Gastrocnemius medialis (tissue), 4 donors: ENCODE data around the gene GRK1. TPM values are rescaled to one million over a fixed set of nuclear protein-coding genes. Genes with fewer than 3 reads are reported as not detected.

Experiments
- ATAC-seq, 2 donors: fragments of 150-250 bp; one replicate each; pipeline ENCODE4 v1.9.1; 2016
- DNase-seq, 2 donors: peaks; one replicate each; pipeline ENCODE4 v3.0.0-alpha.2; 2019
- H3K27ac ChIP-seq, 4 donors: fragments of 200-600 bp; sonication (generic); 1 replicate in 1 of 4; 2 replicates in 3 of 4; pipeline ENCODE4 v1.5.1; 2016 to 2018; ENCODE audit warnings: mild to moderate bottlenecking in 2 of 4, moderate library complexity in 1 of 4
- H3K27me3 ChIP-seq, 3 donors: fragments of 200-600 bp; sonication (generic) in 2 of 3; 1 replicate in 1 of 3; 2 replicates in 2 of 3; pipeline versions ENCODE4 v1.5.1 to v1.6.0; 2016 to 2019; ENCODE audit warnings: mild to moderate bottlenecking in 1 of 3, moderate library complexity in 1 of 3
- H3K36me3 ChIP-seq, 2 donors: fragments of 200-600 bp; sonication (generic) in 1 of 2; one replicate each; pipeline ENCODE4 v1.5.1; 2017 to 2018
- H3K4me1 ChIP-seq, 2 donors: fragments of 200-600 bp; sonication (generic) in 1 of 2; one replicate each; pipeline ENCODE4 v1.5.1; 2016 to 2017; ENCODE audit warnings: mild to moderate bottlenecking in 2 of 2
- H3K4me3 ChIP-seq, 4 donors: fragments of 200-600 bp; sonication (generic) in 3 of 4; 1 replicate in 1 of 4; 2 replicates in 3 of 4; pipeline ENCODE4 v1.5.1; 2016 to 2019; ENCODE audit warnings: mild to moderate bottlenecking in 2 of 4
- H3K9me3 ChIP-seq, 3 donors: fragments of 200-600 bp; sonication (generic) in 2 of 3; 1 replicate in 1 of 3; 2 replicates in 2 of 3; pipeline ENCODE4 v1.5.1; 2016 to 2019
- CTCF ChIP-seq, 5 experiments: fragments of 450-650 bp in 3 of 5; fragments of 200-600 bp in 2 of 5; sonication (generic) in 2 of 5; IDR thresholded peaks in 4 of 5; conservative IDR thresholded peaks in 1 of 5; 1 replicate in 4 of 5; 2 replicates in 1 of 5; pipeline ENCODE4 v1.5.1; 2016 to 2019; ENCODE audit warnings: antibody characterized with exemption in 5 of 5, mild to moderate bottlenecking in 3 of 5, moderate library complexity in 3 of 5
- POLR2A ChIP-seq, 2 donors: fragments of 450-650 bp; IDR thresholded peaks; one replicate each; pipeline ENCODE4 v1.6.1; 2017; ENCODE audit warnings: antibody characterized with exemption in 2 of 2, mild to moderate bottlenecking in 2 of 2, moderate library complexity in 2 of 2
- in situ Hi-C, 4 donors: fragments of 200-750 bp; cut with MboI; loops; one replicate each; pipeline versions ENCODE4 v1.15.0 to v1.8.0; 2017; ENCODE audit warnings: low sequenced_read_pairs in 4 of 4
- intact Hi-C: fragments of 100-400 bp; cut with DNase I; formaldehyde crosslinking; loops from one replicate; pipeline ENCODE4 v1.15.1; 2023; ENCODE audit warnings: low total_unique reads
- total RNA-seq, 4 donors: library from RNA; depleted of rRNA; stranded (reverse); fragments of >200 nt; gene quantifications; one replicate each; pipeline versions ENCODE4 v1.1.0 to v1.2.3, GENCODE V29; 2016

Gene GRK1
- total RNA-seq, 4 donors from 2014 or later = 0.10 TPM; not detected in 3

DNA sequence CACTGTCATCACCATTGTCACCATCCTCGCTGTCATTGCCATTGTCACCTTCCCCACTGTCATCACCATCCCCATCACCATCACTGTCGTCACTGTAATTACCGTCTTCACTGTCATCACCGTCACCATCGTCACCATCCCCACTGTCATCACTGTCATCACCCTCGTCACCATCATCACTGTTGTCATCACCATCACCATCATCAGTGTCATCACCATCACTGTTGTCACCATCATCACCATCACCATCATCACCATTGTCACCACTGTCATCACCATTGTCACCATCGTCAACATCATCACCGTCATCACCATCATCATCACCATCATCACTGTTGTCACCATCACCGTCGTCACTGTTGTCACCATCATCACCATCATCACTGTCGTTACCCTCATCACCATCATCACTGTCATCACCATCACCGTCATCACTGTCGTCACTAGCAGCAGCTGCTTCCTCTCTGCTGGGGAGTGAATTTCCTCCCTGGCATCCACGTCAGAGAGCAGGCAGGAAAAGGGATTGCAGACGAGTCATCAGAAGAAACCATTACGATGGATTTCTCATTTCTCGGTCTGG lies 119.3 kb downstream of the GRK1 start:
- intact Hi-C loops = no loop called here
- H3K4me1 ChIP-seq = no peaks in the 10 kb centered on the region
- no peaks in the 10 kb centered on the region for H3K36me3 ChIP-seq
- no peak for DNase-seq
- in situ Hi-C loops = no loop called here
- no peaks in the 10 kb centered on the region for H3K9me3 ChIP-seq
- no peak for ATAC-seq
- TF ChIP-seq CTCF (IDR thresholded peaks at IDR 0.05 in 4 of 5, conservative IDR thresholded peaks at IDR 0.05 in 1 of 5) (no peak), POLR2A (IDR thresholded peaks at IDR 0.05) (no peak)
- no peak overlapping the region for H3K4me3 ChIP-seq
- H3K27ac ChIP-seq = no peak overlapping the region
- H3K27me3 ChIP-seq = peaks cover 0 to 4% (median 0%) of the 10 kb centered on the region in 3 donors

Other genes starting within 250 kb of the GRK1 start
- gene ADPRHL1, start 213.7 kb upstream of the GRK1 start, total RNA-seq = 100 to 1,000 TPM; 224 to 354 (median 295) TPM
- gene DCUN1D2, start 176.5 kb upstream of the GRK1 start, total RNA-seq = 10 to 100 TPM; 45.1 to 63.6 (median 56.0) TPM
- gene TFDP1, start 82.5 kb upstream of the GRK1 start, total RNA-seq = 10 to 100 TPM; 14.9 to 35.4 (median 29.1) TPM
- not detected for gene ATP4B, start 9.0 kb upstream of the GRK1 start, total RNA-seq
- 1 to 10 TPM in 1 of 4 donors, under 1 TPM in 3; 0.36 to 1.8 (median 0.59) TPM for gene TMEM255B, start 92.0 kb downstream of the GRK1 start, total RNA-seq
- gene GAS6, start 196.9 kb downstream of the GRK1 start, total RNA-seq = 100 to 1,000 TPM in 1 of 4 donors, 10 to 100 TPM in 3; 68.6 to 122 (median 86.3) TPM